ENCODE measurements around the gene PDGFRB.

DNA sequence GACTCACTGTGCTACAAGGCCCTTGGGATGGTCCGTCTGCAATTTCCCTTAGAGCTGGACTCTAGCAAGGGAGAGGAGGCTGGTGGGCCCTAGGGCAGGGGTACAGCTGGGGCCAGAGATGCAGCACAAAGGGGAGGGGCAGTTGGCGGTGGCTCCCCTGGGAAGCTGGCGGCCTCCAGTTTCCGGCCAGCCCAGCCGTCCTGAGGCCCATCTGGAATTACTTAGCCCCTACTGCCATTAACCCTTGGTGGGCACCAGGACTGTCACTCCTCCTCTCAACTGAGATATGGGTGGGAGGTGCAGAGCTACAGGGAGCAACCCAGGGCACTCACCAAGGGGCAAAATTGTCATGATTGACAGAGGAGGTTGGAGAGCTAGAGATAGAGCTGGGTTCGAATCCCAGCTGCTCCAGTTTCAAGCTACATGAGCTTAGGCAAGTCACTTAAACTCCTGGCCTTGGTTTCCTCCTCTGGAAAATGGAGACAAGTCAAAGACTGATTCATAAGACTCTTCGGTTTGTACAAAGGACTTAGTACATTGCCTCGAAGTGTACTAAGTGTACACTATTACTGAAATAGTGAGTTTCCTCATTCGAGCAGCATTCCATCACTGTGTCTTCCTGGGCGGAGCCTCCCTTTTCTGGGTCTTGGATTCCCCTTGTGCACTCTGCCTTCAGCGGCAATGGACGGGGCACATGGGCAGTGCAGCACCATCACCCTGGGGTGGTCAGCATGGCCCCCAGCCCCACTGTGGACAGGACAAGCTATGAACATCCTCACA lies 2.7 kb upstream of the PDGFRB start:
- TF ChIP-seq EZH2 (IDR thresholded peaks at IDR 0.05) (no peak), POLR2AphosphoS5 (IDR thresholded peaks at IDR 0.05; ENCODE audit: borderline replicate concordance, low read depth, low read length) (no peak), FOXP2 (optimal IDR thresholded peaks at IDR 0.05; ENCODE audit: control extremely low read depth, extremely low read length, insufficient read depth) (no peak)
